ENCODE data around the gene POLR3B. TPM values are rescaled to one million over a fixed set of nuclear protein-coding genes. Genes with fewer than 3 reads are reported as not detected.

Gene POLR3B
- total and polyA plus RNA-seq, 4 donors: 5.4 to 12.2 (median 7.0) TPM

GRCh38 chr12:106308121-106308520 lies 49.4 kb upstream of the POLR3B start:
- TF ChIP-seq JUND (IDR thresholded peaks at IDR 0.05) (no peak), YY1 (IDR thresholded peaks at IDR 0.05) (no peak), ZBTB33 (IDR thresholded peaks at IDR 0.05) (no peak), RAD21 (IDR thresholded peaks at IDR 0.05) (no peak), MAX (IDR thresholded peaks at IDR 0.05) (no peak), SP1 (IDR thresholded peaks at IDR 0.05) (no peak), FOXA1 (IDR thresholded peaks at IDR 0.05) (no peak), TAF1 (conservative IDR thresholded peaks at IDR 0.05) (no peak), HNF4G (IDR thresholded peaks at IDR 0.05) (no peak), EGR1 (IDR thresholded peaks at IDR 0.05; ENCODE audit: low read depth in 2 of 2) (no peak)
- no peak overlapping the region for H3K9ac ChIP-seq (ENCODE audit: low read depth in 1 of 2, low read length in 2 of 2)
- WGBS: 91% methylated on average over 1 of the region's 1 CpG
- H3K27me3 ChIP-seq (ENCODE audit: control insufficient read depth in 4 of 4, insufficient read depth in 4 of 4, low read length in 3 of 4): no peaks in the 10 kb centered on the region
- no peaks in the 10 kb centered on the region for H3K36me3 ChIP-seq (ENCODE audit: control insufficient read depth in 4 of 4, insufficient read depth in 3 of 4, low read depth in 1 of 4, low read length in 3 of 4)
- H3K9me3 ChIP-seq (ENCODE audit: control insufficient read depth in 4 of 4, low read length in 3 of 4): no peaks in the 10 kb centered on the region
- H3K4me3 ChIP-seq (ENCODE audit: low read depth in 1 of 3, low read length in 3 of 3): no peak overlapping the region
- no peak overlapping the region for H3K27ac ChIP-seq (ENCODE audit: low read depth in 1 of 2, low read length in 2 of 2)
- DNase-seq (ENCODE audit: low spot score): no peak
- H3K4me1 ChIP-seq (ENCODE audit: control insufficient read depth in 4 of 4, insufficient read depth in 4 of 4, low read length in 3 of 4): peaks cover 0 to 10% (median 3%) of the 10 kb centered on the region in 4 donors

- no peaks in the 10 kb centered on the region for H3K9me3 ChIP-seq (ENCODE audit: control insufficient read depth in 4 of 4, low read length in 3 of 4)
- H3K9ac ChIP-seq (ENCODE audit: low read depth in 1 of 2, low read length in 2 of 2): no peak overlapping the region
- no peaks in the 10 kb centered on the region for H3K36me3 ChIP-seq (ENCODE audit: control insufficient read depth in 4 of 4, insufficient read depth in 3 of 4, low read depth in 1 of 4, low read length in 3 of 4)
- TF ChIP-seq JUND (IDR thresholded peaks at IDR 0.05): no peak
- TF ChIP-seq RAD21 (IDR thresholded peaks at IDR 0.05): no peak
- TF ChIP-seq ZBTB33 (IDR thresholded peaks at IDR 0.05): no peak
- no peak for TF ChIP-seq MAX (IDR thresholded peaks at IDR 0.05)
- no peak for TF ChIP-seq ATF3 (IDR thresholded peaks at IDR 0.05)
- TF ChIP-seq CTCF (IDR thresholded peaks at IDR 0.05; ENCODE audit: low read depth, low read length, missing input control): no peak
- TF ChIP-seq EGR1 (IDR thresholded peaks at IDR 0.05; ENCODE audit: low read depth in 2 of 2): no peak
- TF ChIP-seq GABPA (IDR thresholded peaks at IDR 0.05 in 1 of 2, conservative IDR thresholded peaks at IDR 0.05 in 1 of 2): no peak
- no peaks in the 10 kb centered on the region for H3K27me3 ChIP-seq (ENCODE audit: control insufficient read depth in 4 of 4, insufficient read depth in 4 of 4, low read length in 3 of 4)
- no peak for DNase-seq (ENCODE audit: low spot score)
- H3K27ac ChIP-seq (ENCODE audit: low read depth in 1 of 2, low read length in 2 of 2): no peak overlapping the region
- H3K4me1 ChIP-seq (ENCODE audit: control insufficient read depth in 4 of 4, insufficient read depth in 4 of 4, low read length in 3 of 4): peaks cover 0 to 5% (median 2%) of the 10 kb centered on the region in 4 donors
- 97% methylated on average over 3 of the region's 3 CpGs for WGBS
- H3K4me3 ChIP-seq (ENCODE audit: low read depth in 1 of 3, low read length in 3 of 3): no peak overlapping the region
These were observed 48.9 kb upstream of the POLR3B start for GRCh38 chr12:106308611-106309010.

Data from liver (tissue), 9 donors.